Stimulated activated naive CD8-positive, alpha-beta T cell treated with anti-CD3 and anti-CD28 coated beads, Interleukin-15, Interleukin-2, amounts not matched to agents 100 U/mL and 50 U/mL, for 24 hours (primary cell): Measurements from ENCODE around the gene AMY2B.
"Not testable (repeated sequence)": the region's sequence is repeated elsewhere in the genome, so short reads cannot be mapped to it uniquely, and the experiment has no call there.

Experiments
- ATAC-seq: fragments of 150-1000 bp; cut with Tn5 transposase; one replicate; pipeline ENCODE4 v1.10.0; 2021
- DNase-seq: peaks from one replicate; pipeline ENCODE4 v3.0.0; 2021

The AMY2B gene

DNA sequence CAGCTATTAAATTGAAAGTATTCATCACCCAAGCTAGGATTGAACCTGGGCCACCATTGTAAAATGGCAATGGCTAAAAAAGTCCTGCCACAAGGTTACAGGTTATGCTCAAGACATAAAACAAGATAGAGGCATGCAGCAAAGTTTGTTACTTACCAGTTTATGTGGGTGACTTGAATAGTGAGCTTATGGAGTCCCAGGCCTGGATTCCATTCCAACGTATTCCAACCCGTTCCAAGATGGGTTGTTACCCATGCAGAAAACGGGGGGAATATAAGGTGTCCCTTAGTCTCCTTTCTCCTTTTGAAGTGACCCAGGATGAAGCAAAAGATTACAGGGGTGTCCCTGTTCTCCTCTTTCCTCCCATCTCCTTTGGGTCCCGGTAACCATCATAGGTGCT lies 56.0 kb downstream of the AMY2B start:
- not testable (repeated sequence) for DNase-seq, ATAC-seq
